Keratinocyte (primary cell): ENCODE results near the gene ZBTB8A.

Source experiments
- CTCF ChIP-seq, 3 experiments: IDR thresholded peaks in 1 of 3; conservative IDR thresholded peaks in 1 of 3; optimal IDR thresholded peaks in 1 of 3; 2 replicates in 2 of 3; 3 replicates in 1 of 3; pipeline versions ENCODE3 to v1.5.1; 2011; ENCODE audit warnings: low read length in 3 of 3, mild to moderate bottlenecking in 3 of 3, moderate library complexity in 2 of 3, control low read depth in 1 of 3, inconsistent platforms in 1 of 3; ENCODE audit not compliant: insufficient read depth in 2 of 3; ENCODE audit errors: extremely low read depth in 1 of 3
- EZH2 ChIP-seq: IDR thresholded peaks from one replicate; pipeline ENCODE4 v1.6.1; 2012; ENCODE audit warnings: inconsistent platforms, mild to moderate bottlenecking, low read length, moderate library complexity

DNA sequence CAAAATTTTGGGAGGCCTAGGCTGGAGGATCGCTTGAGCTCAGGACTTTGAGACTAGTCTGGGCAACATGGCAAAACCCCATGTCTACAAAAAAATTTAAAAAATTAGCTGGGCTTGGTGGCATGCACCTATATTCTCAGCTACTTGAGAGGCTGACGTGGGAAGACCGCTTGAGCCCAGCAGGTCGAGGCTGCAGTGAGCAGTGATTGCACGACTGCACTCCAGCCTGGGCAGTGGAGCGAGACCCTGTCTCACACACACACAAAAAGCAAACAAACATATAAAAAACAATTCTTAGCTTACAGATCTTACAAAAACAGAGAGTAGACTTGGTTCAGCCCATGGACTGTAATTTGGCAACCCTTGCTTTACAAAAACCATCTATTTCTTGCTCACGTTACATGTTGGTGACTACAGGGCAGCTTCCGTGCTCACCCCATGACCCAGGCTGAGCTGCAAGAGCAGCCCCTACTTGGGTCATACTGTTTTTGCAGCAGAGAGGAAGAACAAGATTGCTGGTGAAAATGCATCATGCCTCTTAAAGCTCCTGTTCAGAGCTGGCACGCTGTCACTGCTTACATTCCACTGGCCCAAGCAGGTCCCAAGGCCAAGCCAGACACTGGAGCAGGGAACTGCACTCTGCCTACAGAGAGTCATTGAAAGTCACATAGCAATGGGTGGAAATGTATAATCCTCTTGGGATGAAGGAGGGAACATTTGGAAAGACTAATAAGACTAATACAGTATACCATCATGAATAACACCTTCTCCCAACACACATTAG lies 13.4 kb upstream of the ZBTB8A start:
- TF ChIP-seq CTCF (optimal IDR thresholded peaks at IDR 0.05 in 1 of 3, IDR thresholded peaks at IDR 0.05 in 1 of 3, conservative IDR thresholded peaks at IDR 0.05 in 1 of 3; ENCODE audit: extremely low read depth in 1 of 3, insufficient read depth in 2 of 3, low read length in 3 of 3) (no peak), EZH2 (no peak)
